HepG2 (cell line): ENCODE data around the gene TCF12. TPM values are rescaled to one million over a fixed set of nuclear protein-coding genes. Genes with fewer than 3 reads are reported as not detected.

ENCODE experiments used
- AFF4 ChIP-seq: sonication (generic); formaldehyde crosslinking; IDR thresholded peaks from 2 replicates; pipeline ENCODE4 v1.4.0; 2020; ENCODE audit warnings: missing genetic modification reagents
- ATF4 ChIP-seq, 2 experiments: fragments of 450-650 bp in 1 of 2; sonication (generic) in 1 of 2; formaldehyde crosslinking; IDR thresholded peaks; 2 replicates each; pipeline versions ENCODE4 v1.5.0 to v1.8.0; 2020 to 2022; ENCODE audit warnings: mild to moderate bottlenecking in 1 of 2, missing genetic modification reagents in 1 of 2
- CREB3 ChIP-seq: sonication (generic); formaldehyde crosslinking; IDR thresholded peaks from 2 replicates; pipeline ENCODE4 v1.5.0; 2020; ENCODE audit warnings: missing genetic modification reagents
- FOXP1 ChIP-seq, 2 experiments: fragments of 450-650 bp in 1 of 2; IDR thresholded peaks; 2 replicates each; pipeline ENCODE4 v1.6.1; 2017 to 2018; ENCODE audit warnings: antibody characterized with exemption in 1 of 2
- SPEN ChIP-seq: sonication (generic); formaldehyde crosslinking; IDR thresholded peaks from 2 replicates; pipeline ENCODE4 v1.5.1; 2020; ENCODE audit warnings: low read depth, mild to moderate bottlenecking, missing genetic modification reagents
- TFAP4 ChIP-seq: sonication (generic); IDR thresholded peaks from 2 replicates; pipeline ENCODE4 v1.6.1; 2016; ENCODE audit warnings: low read depth, borderline replicate concordance
- ZNF281 ChIP-seq: sonication (generic); formaldehyde crosslinking; IDR thresholded peaks from 2 replicates; pipeline ENCODE4 v1.4.0; 2020; ENCODE audit warnings: missing genetic modification reagents, borderline replicate concordance
- polyA plus RNA-seq, 8 experiments: library from polyadenylated mRNA; depleted of rRNA in 3 of 8; stranded (reverse) in 7 of 8; unstranded in 1 of 8; fragments of >200 nt; fragmentation: Illumina TruSeq in 4 of 8; extraction: Trizol in 4 of 8; gene quantifications; 2 replicates each; pipeline versions ENCODE4 v1.2.1 to v1.2.3, GENCODE V29; 2011 to 2016; ENCODE audit warnings: low read depth in 4 of 8, missing spikeins in 1 of 8, mixed read lengths in 1 of 8; ENCODE audit not compliant: insufficient read depth in 1 of 8
- total RNA-seq, 5 experiments: library from RNA; depleted of rRNA; stranded (reverse); fragments of >200 nt; fragmentation: Illumina TruSeq; extraction: Trizol; gene quantifications; 2 replicates each; pipeline ENCODE4 v1.2.3, GENCODE V29; 2016; ENCODE audit warnings: low read depth in 1 of 5
- TF ChIP-seq, protein P1 (sequence below): sonication (generic); formaldehyde crosslinking; IDR thresholded peaks from 2 replicates; pipeline ENCODE4 v1.4.0; 2020; ENCODE audit warnings: missing genetic modification reagents, mild to moderate bottlenecking, borderline replicate concordance
- TF ChIP-seq, protein P2 (sequence below): sonication (generic); formaldehyde crosslinking; IDR thresholded peaks from 2 replicates; pipeline ENCODE4 v1.5.0; 2020; ENCODE audit warnings: missing genetic modification reagents, mild to moderate bottlenecking, borderline replicate concordance

TCF12 gene
- total and polyA plus RNA-seq, 2 of the 13 experiments (the other 11 are each of a cell fraction or from before 2014, with no cell fraction given), result 48.6 to 51.1 TPM

- peak in 1 of 2 experiments; percentile 69; a peak in 1 of 4 replicates for TF ChIP-seq ATF4 (CRISPR knock-in tag; IDR thresholded peaks at IDR 0.05)
- TF ChIP-seq, protein P1, sequence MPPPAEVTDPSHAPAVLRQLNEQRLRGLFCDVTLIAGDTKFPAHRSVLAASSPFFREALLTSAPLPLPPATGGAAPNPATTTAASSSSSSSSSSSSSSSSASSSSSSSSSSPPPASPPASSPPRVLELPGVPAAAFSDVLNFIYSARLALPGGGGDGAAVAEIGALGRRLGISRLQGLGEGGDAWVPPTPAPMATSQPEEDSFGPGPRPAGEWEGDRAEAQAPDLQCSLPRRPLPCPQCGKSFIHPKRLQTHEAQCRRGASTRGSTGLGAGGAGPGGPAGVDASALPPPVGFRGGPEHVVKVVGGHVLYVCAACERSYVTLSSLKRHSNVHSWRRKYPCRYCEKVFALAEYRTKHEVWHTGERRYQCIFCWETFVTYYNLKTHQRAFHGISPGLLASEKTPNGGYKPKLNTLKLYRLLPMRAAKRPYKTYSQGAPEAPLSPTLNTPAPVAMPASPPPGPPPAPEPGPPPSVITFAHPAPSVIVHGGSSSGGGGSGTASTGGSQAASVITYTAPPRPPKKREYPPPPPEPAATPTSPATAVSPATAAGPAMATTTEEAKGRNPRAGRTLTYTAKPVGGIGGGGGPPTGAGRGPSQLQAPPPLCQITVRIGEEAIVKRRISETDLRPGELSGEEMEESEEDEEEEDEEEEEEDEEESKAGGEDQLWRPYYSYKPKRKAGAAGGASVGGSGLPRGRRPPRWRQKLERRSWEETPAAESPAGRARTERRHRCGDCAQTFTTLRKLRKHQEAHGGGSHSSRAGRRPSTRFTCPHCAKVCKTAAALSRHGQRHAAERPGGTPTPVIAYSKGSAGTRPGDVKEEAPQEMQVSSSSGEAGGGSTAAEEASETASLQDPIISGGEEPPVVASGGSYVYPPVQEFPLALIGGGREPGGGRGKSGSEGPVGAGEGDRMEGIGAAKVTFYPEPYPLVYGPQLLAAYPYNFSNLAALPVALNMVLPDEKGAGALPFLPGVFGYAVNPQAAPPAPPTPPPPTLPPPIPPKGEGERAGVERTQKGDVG, result peak; percentile 69; the same call in 1 of the 2 replicates
- no peak for TF ChIP-seq FOXP1 (IDR thresholded peaks at IDR 0.05)
- TF ChIP-seq FOXP1 (CRISPR knock-in tag; IDR thresholded peaks at IDR 0.05), result no peak; the same call in 1 of the 2 replicates
- TF ChIP-seq, protein P2, sequence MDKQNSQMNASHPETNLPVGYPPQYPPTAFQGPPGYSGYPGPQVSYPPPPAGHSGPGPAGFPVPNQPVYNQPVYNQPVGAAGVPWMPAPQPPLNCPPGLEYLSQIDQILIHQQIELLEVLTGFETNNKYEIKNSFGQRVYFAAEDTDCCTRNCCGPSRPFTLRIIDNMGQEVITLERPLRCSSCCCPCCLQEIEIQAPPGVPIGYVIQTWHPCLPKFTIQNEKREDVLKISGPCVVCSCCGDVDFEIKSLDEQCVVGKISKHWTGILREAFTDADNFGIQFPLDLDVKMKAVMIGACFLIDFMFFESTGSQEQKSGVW (CRISPR knock-in tag), result no peak
- peak; percentile 40; the same call in 1 of the 2 replicates for TF ChIP-seq CREB3 (CRISPR knock-in tag)
- TF ChIP-seq SPEN (CRISPR knock-in tag), result peak; percentile 94
- peak; percentile 54; the same call in 1 of the 2 replicates for TF ChIP-seq AFF4 (CRISPR knock-in tag)
- peak; percentile 36; the same call in 1 of the 2 replicates for TF ChIP-seq TFAP4
- TF ChIP-seq ZNF281, result peak; percentile 35; the same call in 1 of the 2 replicates
These were observed 31.3 kb upstream of the TCF12 start (continued) for GRCh38 chr15:56886932-56887781.
